Astrocyte (in vitro differentiated cells and primary cell): ENCODE results near the gene CYB561D2. TPM values are rescaled to one million over a fixed set of nuclear protein-coding genes. Genes with fewer than 3 reads are reported as not detected.

Experiments
- DNase-seq: peaks from one replicate; pipeline ENCODE4 v3.0.0-alpha.2; 2010; ENCODE audit warnings: low read depth
- FAIRE-seq: peaks from 2 replicates; lab custom pipeline; 2011; peaks lifted over from hg19 to GRCh38; lab: Jason Lieb, UNC
- H2AFZ ChIP-seq: 2 replicates; pipeline ENCODE4 v1.6.0; 2012; ENCODE audit warnings: low read depth, low read length, inconsistent platforms
- H3K27ac ChIP-seq: 2 replicates; pipeline ENCODE4 v1.5.1; 2011; ENCODE audit warnings: low read depth, low read length, inconsistent platforms
- H3K27me3 ChIP-seq: 2 replicates; pipeline ENCODE4 v1.6.0; 2011; ENCODE audit warnings: low read length, inconsistent platforms; ENCODE audit not compliant: insufficient read depth
- H3K36me3 ChIP-seq: 2 replicates; pipeline ENCODE4 v1.5.1; 2011; ENCODE audit warnings: low read length, inconsistent platforms; ENCODE audit not compliant: insufficient read depth
- H3K4me1 ChIP-seq: 2 replicates; pipeline ENCODE4 v1.5.1; 2011; ENCODE audit warnings: low read length, inconsistent platforms; ENCODE audit not compliant: insufficient read depth
- H3K4me2 ChIP-seq: 2 replicates; pipeline ENCODE4 v1.6.0; 2012; ENCODE audit warnings: low read length, inconsistent platforms
- H3K4me3 ChIP-seq: 2 replicates; pipeline ENCODE4 v1.5.1; 2011; ENCODE audit warnings: low read depth, mild to moderate bottlenecking, low read length, inconsistent platforms; ENCODE audit not compliant: insufficient read depth
- H3K79me2 ChIP-seq: 2 replicates; pipeline ENCODE4 v1.6.0; 2012; ENCODE audit warnings: mild to moderate bottlenecking, low read length, inconsistent platforms; ENCODE audit not compliant: insufficient read depth
- H3K9ac ChIP-seq: 2 replicates; pipeline ENCODE4 v1.6.0; 2012; ENCODE audit warnings: mild to moderate bottlenecking, low read length, inconsistent platforms
- H3K9me3 ChIP-seq: 2 replicates; pipeline ENCODE4 v1.5.1; 2012; ENCODE audit warnings: low read depth, mild to moderate bottlenecking, low read length, inconsistent platforms; ENCODE audit not compliant: insufficient read depth
- H4K20me1 ChIP-seq: 2 replicates; pipeline ENCODE4 v1.6.0; 2012; ENCODE audit warnings: low read length, inconsistent platforms; ENCODE audit not compliant: insufficient read depth
- H3K27ac Mint-ChIP-seq: one replicate; pipeline ENCODE4 v1.8.0; 2021; ENCODE audit warnings: mild to moderate bottlenecking, mixed read lengths; ENCODE audit not compliant: unreplicated experiment
- H3K27me3 Mint-ChIP-seq: one replicate; pipeline ENCODE4 v1.8.0; 2021; ENCODE audit warnings: low read depth, mixed read lengths; ENCODE audit not compliant: unreplicated experiment
- H3K36me3 Mint-ChIP-seq: one replicate; pipeline ENCODE4 v1.8.0; 2021; ENCODE audit warnings: low read depth, mixed read lengths; ENCODE audit not compliant: unreplicated experiment
- H3K4me1 Mint-ChIP-seq: one replicate; pipeline ENCODE4 v1.8.0; 2021; ENCODE audit warnings: low read depth, mixed read lengths; ENCODE audit not compliant: unreplicated experiment
- H3K4me3 Mint-ChIP-seq: one replicate; pipeline ENCODE4 v1.8.0; 2021; ENCODE audit warnings: mild to moderate bottlenecking, moderate library complexity, mixed read lengths; ENCODE audit not compliant: unreplicated experiment
- H3K9me3 Mint-ChIP-seq: one replicate; pipeline ENCODE4 v1.8.0; 2021; ENCODE audit warnings: mild to moderate bottlenecking, mixed read lengths; ENCODE audit not compliant: unreplicated experiment
- CTCF ChIP-seq: IDR thresholded peaks from 2 replicates; pipeline ENCODE4 v1.5.1; 2011; ENCODE audit warnings: low read depth, mild to moderate bottlenecking, inconsistent platforms, low read length, moderate library complexity; ENCODE audit not compliant: insufficient read depth
- EZH2 ChIP-seq: IDR thresholded peaks from 2 replicates; pipeline ENCODE4 v1.6.1; 2012; ENCODE audit warnings: mild to moderate bottlenecking, low read length, inconsistent platforms; ENCODE audit not compliant: insufficient read depth
- total RNA-seq: library from RNA; stranded (reverse); gene quantifications from 2 replicates; pipeline ENCODE4 v1.2.1, GENCODE V29; 2021

CYB561D2 gene
- total RNA-seq, 1 donor from 2014 or later, result 19.4 TPM

GRCh38 chr3:50322115-50322385 lies 28.6 kb upstream of the CYB561D2 start:
- H3K27ac Mint-ChIP-seq, result no peak overlapping the region
- peaks cover 13% of the 10 kb centered on the region for H3K36me3 ChIP-seq
- peak overlapping the region; percentile 73 for H2AFZ ChIP-seq
- no peaks in the 10 kb centered on the region for H3K27me3 ChIP-seq
- FAIRE-seq (no peak), DNase-seq (no peak)
- no peak for TF ChIP-seq EZH2
- no peak for TF ChIP-seq CTCF
- H3K4me3 Mint-ChIP-seq, result peak overlapping the region; percentile 85
- peaks cover 48% of the 10 kb centered on the region for H3K79me2 ChIP-seq
- no peaks in the 10 kb centered on the region for H3K9me3 ChIP-seq
- H3K36me3 Mint-ChIP-seq, result peaks cover 13% of the 10 kb centered on the region
- H4K20me1 ChIP-seq, result peaks cover 35% of the 10 kb centered on the region
- H3K27me3 Mint-ChIP-seq, result no peaks in the 10 kb centered on the region
- H3K4me3 ChIP-seq, result peak overlapping the region; percentile 95
- no peak overlapping the region for H3K27ac ChIP-seq
- H3K9ac ChIP-seq, result peak overlapping the region; percentile 96
- H3K9me3 Mint-ChIP-seq, result no peaks in the 10 kb centered on the region
- H3K4me1 Mint-ChIP-seq, result peaks cover 20% of the 10 kb centered on the region
- peak overlapping the region; percentile 93 for H3K4me2 ChIP-seq
- H3K4me1 ChIP-seq, result peaks cover 24% of the 10 kb centered on the region

DNA sequence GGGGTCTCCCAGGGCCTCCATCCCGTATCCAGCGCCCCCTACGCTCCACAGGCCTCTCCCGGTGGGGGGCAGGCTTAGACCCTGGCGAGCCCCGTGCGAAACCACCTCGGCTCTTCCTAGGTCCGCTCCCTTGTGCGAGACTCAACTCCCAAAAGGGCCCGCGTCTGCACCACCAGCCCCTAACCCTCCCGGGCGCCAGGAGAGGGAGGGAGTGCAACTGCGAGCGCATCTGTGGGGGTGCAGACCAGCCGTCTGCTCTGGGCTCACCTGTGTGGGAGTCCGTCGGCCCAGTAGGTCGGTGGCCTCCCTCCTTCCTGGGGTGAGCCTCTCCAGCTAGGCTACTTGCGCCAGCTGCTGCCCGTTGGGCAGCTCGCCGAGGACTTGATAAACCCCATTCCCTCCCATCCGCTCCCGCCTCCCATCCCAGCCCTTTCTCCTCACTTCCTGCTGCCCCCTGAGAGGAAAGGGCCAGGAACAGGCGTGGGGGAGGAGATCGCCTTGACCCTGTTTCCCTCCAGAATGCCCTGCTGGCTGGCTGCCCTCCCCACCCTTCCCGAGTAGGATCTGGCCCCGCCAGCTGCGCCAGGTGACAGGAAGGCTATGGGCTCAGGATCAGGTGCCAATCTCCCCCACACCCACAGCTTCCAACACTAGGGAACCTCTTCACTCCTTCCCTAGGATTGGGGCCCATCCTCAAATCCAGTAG lies 28.1 kb upstream of the CYB561D2 start, which contains the start of gene HYAL2:
Gene HYAL2 (minus strand): TSS at position 360 of the 706 bp plus-strand sequence. CDS start 2,256 bp downstream, outside the sequence.
- Histone ChIP-seq H3K79me2 (peaks cover 53% of the 10 kb centered on the region), H3K27ac (peak within 1 kb of the TSS; percentile 100), H3K36me3 (peaks cover 13% of the 10 kb centered on the region), H3K4me2 (peak within 1 kb of the TSS; percentile 93), H3K4me3 (peak within 1 kb of the TSS; percentile 95), H4K20me1 (peaks cover 33% of the 10 kb centered on the region), H3K9ac (peak within 1 kb of the TSS; percentile 96), H3K4me1 (peaks cover 24% of the 10 kb centered on the region), H3K9me3 (no peaks in the 10 kb centered on the region), H2AFZ (peak within 1 kb of the TSS; percentile 92), H3K27me3 (no peaks in the 10 kb centered on the region)
- DNase-seq, result no peak
- Mint-ChIP-seq H3K4me3 (peak within 1 kb of the TSS; percentile 85), H3K27me3 (no peaks in the 10 kb centered on the region), H3K36me3 (peaks cover 13% of the 10 kb centered on the region), H3K4me1 (peaks cover 21% of the 10 kb centered on the region), H3K27ac (peak within 1 kb of the TSS; percentile 98), H3K9me3 (no peaks in the 10 kb centered on the region)
- no peak for FAIRE-seq
- TF ChIP-seq CTCF (no peak), EZH2 (no peak)

- Histone ChIP-seq H3K27ac (no peak overlapping the region), H3K27me3 (no peaks in the 10 kb centered on the region), H3K4me2 (no peak overlapping the region), H3K36me3 (peaks cover 13% of the 10 kb centered on the region), H3K4me1 (peaks cover 24% of the 10 kb centered on the region), H3K79me2 (peaks cover 52% of the 10 kb centered on the region), H4K20me1 (peaks cover 30% of the 10 kb centered on the region), H3K9me3 (no peaks in the 10 kb centered on the region), H3K4me3 (no peak overlapping the region), H2AFZ (no peak overlapping the region), H3K9ac (no peak overlapping the region)
- peaks cover 12% of the 10 kb centered on the region for H3K36me3 Mint-ChIP-seq
- H3K27ac Mint-ChIP-seq, result peak overlapping the region; percentile 12
- H3K27me3 Mint-ChIP-seq, result no peaks in the 10 kb centered on the region
- H3K9me3 Mint-ChIP-seq, result no peaks in the 10 kb centered on the region
- DNase-seq (no peak), FAIRE-seq (no peak)
- peaks cover 21% of the 10 kb centered on the region for H3K4me1 Mint-ChIP-seq
- H3K4me3 Mint-ChIP-seq, result peak overlapping the region; percentile 45
- TF ChIP-seq CTCF (no peak), EZH2 (no peak)
Measured at GRCh38 chr3:50323092-50323600, 27.5 kb upstream of the CYB561D2 start.
